ENCODE results near the gene NAP1L1.

NAP1L1 gene

DNA sequence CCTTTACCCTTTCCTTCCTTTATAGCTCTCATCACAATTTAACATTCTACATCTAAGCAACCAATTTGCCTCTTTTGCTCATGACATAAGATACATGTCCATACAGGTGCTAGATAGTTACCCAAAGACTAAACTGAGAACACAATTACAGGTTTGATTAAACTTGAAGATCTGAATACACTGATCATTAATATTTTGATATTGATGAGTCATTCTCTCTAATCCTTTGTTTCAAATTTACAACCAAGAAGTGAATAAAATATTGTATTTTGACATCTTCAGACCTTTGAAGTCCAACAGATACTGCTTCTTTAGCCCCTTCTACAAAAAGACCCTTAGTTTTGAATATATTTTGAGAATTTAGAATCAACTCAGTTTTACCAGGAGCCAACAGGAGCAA is 2.6 kb downstream of the NAP1L1 start:
- TF ChIP-seq CTCF (conservative IDR thresholded peaks at IDR 0.05) (no peak), ZFX (IDR thresholded peaks at IDR 0.05) (no peak)
- no peak overlapping the region for H3K27ac ChIP-seq

- H3K27ac ChIP-seq: no peak overlapping the region
- TF ChIP-seq ZFX (IDR thresholded peaks at IDR 0.05) (no peak), CTCF (conservative IDR thresholded peaks at IDR 0.05) (peak; percentile 36)
Measured at GRCh38 chr12:76080729-76081415, 3.6 kb downstream of the NAP1L1 start.

DNA sequence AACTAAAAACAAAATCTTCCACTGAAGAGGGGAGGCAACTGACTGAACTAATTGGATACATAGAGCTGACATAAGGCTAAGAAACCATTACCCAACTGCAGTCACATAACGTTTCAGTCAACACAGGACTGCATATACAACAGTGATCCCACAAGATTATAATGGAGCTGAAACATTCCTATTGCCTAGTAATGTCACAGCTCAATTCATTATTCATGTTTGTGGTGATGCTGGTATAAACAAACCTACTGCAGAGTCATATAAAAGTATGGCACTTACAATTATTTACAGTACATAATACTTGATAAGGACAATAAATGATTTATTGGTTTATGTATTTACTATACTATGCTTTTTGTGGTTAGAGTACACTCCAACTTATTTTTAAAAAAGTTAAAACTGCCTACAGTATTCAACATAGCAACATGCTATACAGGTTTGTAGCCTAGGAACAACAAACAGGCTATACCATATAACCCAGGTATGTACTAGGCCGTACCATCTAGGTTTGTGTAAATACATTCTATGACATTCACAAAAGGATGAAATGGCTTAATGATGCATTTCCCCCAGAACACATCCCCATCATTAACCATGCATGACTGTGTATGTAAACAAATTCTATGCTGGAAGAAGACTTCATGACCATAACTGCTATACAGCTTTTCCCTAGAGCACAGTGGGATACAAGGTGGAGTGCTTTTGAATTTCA is 4.3 kb downstream of the NAP1L1 start:
- TF ChIP-seq CTCF (conservative IDR thresholded peaks at IDR 0.05) (no peak), ZFX (IDR thresholded peaks at IDR 0.05) (no peak)
- no peak overlapping the region for H3K27ac ChIP-seq

DNA sequence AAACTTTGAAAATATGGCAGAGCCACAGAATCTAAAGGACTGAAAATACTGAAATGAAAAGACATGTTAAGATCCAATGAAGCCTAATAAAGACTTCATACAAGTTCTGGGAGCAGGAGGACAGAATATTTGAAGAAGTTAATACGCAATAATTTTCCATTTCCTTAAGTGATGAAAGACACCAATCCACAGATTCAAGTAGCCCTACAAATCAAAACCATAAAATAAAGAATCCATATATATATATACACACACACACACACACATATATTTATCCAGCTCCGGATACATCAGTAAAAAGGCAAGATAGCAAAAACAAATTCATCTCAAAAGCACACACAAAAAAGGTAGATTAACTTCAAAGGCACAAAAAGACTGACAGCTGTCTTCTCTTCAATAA is 5.7 kb downstream of the NAP1L1 start:
- TF ChIP-seq CTCF (conservative IDR thresholded peaks at IDR 0.05) (no peak), ZFX (IDR thresholded peaks at IDR 0.05) (no peak)

GRCh38 chr12:76075448-76075847 is 9.0 kb downstream of the NAP1L1 start:
- TF ChIP-seq ZFX (IDR thresholded peaks at IDR 0.05) (no peak), CTCF (conservative IDR thresholded peaks at IDR 0.05) (no peak)
- H3K27ac ChIP-seq: no peak overlapping the region

More for the DNA sequence above, 5.7 kb downstream of the NAP1L1 start:
- no peak overlapping the region for H3K27ac ChIP-seq

- TF ChIP-seq ZFX (IDR thresholded peaks at IDR 0.05): no peak
- TF ChIP-seq CTCF (conservative IDR thresholded peaks at IDR 0.05): no peak
- no peak overlapping the region for H3K27ac ChIP-seq
Measured at GRCh38 chr12:76074701-76075336, 9.7 kb downstream of the NAP1L1 start.

DNA sequence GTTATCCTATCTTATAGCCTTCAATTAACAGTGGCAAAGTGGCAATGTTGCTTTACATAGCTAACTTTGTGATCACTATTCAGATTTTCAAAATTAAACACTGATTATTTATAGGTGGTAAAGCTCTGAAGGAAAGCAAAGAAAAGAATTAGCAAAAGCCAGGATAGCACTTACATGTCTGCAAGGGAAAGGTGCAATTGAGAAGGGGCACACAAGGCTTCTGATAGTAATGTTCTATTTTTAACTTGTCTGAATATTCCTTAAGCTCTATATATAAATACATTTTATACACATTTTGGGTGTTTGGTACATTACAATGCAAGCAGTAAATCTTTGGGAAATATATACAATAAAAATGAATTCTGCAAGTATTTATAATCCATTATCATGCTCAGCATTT is 10.9 kb downstream of the NAP1L1 start:
- TF ChIP-seq ZFX (IDR thresholded peaks at IDR 0.05): no peak
- TF ChIP-seq CTCF (conservative IDR thresholded peaks at IDR 0.05): no peak
- no peak overlapping the region for H3K27ac ChIP-seq

Data from C4-2B (cell line).